Ureter (tissue), 1 donor: ENCODE results near the gene EFNB3. TPM values are rescaled to one million over a fixed set of nuclear protein-coding genes. Genes with fewer than 3 reads are reported as not detected.

Experiments
- DNase-seq: peaks from one replicate; pipeline ENCODE4 v3.0.0-alpha.2; 2020; ENCODE audit warnings: low spot score
- total RNA-seq: library from RNA; stranded (reverse); gene quantifications from one replicate; pipeline ENCODE4 v1.2.4, GENCODE V29; 2023
- donor health status: DM: yes; HTN: yes; CAD: no.

The EFNB3 gene, protein sequence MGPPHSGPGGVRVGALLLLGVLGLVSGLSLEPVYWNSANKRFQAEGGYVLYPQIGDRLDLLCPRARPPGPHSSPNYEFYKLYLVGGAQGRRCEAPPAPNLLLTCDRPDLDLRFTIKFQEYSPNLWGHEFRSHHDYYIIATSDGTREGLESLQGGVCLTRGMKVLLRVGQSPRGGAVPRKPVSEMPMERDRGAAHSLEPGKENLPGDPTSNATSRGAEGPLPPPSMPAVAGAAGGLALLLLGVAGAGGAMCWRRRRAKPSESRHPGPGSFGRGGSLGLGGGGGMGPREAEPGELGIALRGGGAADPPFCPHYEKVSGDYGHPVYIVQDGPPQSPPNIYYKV
- 2.3 TPM for total RNA-seq

DNA sequence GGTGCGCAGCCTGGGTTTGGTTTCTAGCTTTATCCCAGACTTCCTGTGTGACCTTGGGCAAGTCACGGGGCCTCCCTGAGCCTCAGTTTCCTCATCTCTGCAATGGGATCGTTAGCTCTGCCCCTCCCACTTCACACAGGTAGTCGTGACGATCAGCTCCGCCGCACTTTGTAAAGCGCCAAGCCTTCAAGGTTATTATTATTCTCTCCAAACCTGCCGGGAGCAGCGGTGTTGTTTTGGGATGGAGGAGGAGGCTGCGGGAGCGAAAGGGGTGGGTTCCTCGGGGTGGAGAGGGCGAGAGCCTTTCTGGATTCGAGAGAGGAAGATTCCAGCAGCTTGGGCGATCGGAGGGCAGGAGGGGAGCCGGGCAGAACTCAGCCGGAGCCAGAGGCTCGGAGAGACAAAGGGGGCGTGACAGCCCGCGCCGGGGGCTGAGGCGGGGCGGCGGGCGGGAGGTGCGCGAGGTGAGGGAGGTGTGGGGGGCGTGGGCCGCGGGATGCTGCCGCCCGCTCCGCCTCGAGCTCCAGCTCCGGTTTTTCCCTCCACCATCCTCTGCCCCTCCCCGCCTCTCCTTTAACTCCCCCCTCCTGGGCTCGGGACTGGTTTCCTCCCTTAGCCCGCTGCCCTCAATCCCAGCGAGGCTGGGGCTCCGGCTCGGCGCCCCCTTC is at the start of gene EFNB3:
EFNB3 (plus strand) TSS at position 602 of the 668 bp plus-strand sequence. CDS start 397 bp downstream, outside the sequence.
- no peak for DNase-seq

DNA sequence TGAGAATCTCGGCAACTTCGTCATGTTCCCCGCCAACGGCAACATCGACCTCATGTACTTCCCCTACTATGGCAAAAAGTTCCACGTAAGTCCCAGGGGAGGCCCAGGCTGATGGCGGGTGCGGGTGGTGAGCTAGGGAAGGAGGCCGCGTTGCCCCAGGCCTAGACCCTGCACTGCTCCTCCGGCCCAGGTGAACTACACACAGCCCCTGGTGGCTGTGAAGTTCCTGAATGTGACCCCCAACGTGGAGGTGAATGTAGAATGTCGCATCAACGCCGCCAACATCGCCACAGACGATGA is 49.5 kb upstream of the EFNB3 start:
- DNase-seq: no peak

DNA sequence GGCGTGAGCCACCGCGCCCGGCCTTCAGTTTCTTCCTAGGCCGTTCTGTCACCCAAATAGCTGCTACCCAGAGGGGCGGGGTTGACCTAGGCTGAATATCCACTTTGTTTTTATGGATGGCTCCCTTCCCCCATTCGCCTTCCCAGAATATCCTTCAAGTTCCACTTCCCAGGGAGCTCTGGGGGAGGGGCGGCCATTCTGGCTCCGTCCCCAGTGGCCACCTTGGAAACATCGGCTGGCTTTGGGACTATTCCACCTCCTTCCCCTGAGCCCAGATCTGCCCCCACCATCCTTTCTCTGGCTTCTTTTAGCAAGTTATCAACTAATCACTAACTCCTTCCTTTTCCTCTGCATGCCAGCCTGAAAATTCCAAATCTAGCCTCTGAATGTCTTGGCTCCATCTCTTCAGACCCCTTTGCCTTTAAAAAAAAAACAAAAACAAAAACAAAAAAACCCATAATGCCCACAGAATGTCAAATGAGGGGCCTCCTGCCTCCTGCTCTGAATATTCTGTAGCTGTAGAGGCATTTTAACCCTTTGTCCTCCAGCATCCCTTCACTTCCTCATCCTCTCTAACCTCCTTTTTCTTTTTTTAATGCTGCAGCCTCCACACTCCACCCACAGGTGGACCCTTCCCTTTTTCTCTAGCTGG is 47.9 kb upstream of the EFNB3 start:
- peak; percentile 58 for DNase-seq

DNA sequence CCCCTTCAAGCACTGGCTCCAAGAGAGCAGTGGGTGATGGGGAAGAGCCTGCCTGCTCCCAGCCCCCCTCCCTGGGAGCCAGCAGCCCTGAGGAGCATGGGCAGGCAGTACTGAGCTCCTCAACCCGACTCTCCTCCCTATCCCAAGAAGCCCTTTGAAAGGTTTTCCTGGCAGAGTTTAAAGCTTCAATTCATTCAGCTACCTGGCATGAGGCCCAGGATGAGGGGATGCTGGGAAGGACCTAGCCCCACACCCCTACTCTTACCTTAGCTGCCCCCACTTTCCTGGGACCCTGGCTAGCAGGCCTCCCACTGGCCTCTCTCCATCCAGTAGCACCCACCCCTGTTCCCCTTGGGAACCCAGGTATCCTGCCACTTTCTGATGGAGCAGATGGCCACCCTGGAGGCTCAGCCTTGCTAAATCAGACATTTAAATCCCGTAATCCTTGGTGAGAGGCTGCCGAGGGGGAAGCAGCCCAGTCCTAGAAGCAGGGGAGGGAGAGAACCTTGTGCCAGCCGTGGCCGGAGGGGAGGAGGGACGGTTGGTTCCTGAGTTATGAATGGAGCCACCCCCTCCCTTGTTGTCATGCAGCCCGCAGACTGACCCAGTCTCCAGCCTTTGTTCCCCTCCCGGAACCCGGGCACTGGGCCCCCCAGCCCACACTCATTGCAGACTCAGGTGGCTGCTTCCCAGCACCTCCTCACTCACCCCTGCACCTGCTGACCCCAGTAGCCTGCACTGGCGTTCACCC is 37.2 kb upstream of the EFNB3 start:
- no peak for DNase-seq

DNA sequence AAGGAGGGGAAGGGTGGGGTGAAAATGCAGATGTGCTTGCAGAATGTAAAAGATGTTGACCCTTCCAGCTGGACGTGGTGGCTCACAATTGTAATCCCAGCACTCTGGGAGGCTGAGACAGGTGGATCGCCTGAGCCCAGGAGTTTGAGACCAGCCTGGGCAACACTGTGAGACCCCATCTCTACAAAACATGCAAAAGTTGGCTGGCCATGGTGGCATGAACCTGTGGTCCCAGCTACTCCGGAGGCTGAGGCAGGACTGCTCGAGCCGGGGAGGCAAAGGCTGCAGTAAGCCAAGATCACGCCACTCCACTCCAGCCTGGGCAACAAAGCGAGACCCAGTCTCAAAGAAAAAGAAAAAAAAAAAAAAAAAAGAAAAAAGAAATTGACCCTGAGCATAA is 36.5 kb upstream of the EFNB3 start:
- DNase-seq: no peak

DNA sequence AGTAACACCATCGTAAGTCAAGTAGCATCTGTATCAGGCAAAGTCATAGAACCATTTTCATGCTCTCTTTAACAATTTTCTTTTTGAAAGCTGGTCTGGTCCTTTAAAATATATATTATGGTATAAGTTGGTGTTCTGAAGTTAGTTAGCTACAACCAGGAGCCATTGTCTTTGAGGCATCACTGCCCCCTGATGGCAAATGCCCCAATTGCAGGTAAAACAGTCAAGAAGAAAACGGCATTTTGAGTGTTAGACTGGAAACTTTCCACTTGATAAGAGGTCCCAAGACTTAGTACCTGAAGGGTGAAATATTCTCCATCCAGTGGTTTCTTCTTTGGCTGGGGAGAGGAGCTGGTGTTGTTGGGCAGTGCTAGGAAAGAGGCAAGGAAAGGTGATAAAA is 31.8 kb upstream of the EFNB3 start:
- no peak for DNase-seq

DNA sequence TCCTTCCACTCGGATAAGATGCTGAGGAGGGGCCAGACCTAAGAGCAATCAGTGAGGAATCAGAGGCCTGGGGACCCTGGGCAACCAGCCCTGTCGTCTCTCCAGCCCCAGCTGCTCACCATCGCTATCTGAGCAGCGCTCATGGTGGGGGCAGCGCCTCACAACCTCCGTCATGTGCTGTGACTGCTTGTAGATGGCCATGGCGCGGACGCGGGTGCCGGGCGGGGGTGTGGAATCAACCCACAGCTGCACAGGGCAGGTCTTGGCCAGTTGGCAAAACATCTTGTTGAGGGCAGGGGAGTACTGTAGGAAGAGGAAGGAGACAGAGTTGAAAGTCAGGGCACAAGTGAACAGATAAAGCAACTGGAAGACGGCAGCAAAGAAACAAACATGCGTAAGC is 30.1 kb upstream of the EFNB3 start:
- no peak for DNase-seq

DNA sequence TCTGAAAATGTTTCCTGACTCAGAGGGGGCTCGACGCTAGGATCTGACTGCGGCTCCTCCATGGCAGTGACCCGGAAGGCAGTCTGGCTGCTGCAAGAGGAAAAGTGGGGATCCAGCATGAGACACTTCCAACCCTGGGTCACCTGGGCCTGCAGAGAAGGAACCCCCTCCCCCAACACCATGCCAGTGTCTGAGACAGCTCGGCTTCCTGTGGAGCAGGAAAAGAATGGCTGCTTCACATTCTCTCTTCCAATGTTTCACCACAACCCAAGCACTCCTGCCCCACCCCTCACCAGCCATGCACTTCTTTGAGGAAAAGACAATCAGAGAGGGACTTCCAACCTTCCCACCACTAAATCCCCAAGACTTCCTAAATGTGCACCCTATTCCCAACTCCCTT is 28.5 kb upstream of the EFNB3 start:
- DNase-seq: no peak

DNA sequence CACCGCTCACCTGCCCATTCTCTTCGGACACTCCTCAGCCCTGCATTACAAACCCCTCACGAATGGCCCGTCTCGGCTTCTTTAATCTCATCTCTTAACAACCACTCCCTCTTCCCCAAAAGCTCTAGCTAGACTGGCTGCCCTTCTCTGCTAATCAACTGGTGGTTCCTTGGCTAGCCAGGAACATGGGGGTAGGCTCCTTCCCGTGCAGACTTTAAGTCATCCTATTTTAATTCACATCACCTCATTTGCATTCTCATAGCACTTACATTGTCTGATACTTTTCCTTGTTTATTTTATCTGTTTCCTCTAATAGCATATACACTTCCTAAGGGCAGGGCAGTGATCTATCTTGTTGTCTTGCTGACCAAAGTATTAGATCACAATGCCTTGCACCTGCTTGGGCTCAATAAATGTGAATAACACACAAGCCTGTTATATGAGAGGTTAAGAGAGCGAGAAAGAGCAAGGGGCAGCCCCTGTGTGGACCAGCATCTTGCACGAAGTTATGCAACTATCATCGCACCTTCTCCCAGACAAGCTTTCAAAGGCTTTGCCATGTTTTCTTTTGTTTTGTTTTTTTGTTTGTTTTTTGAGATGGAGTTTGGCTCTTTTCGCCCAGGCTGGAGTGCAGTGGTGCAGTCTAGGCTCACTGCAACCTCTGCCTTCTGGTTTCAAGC is 27.5 kb upstream of the EFNB3 start:
- DNase-seq: no peak

DNA sequence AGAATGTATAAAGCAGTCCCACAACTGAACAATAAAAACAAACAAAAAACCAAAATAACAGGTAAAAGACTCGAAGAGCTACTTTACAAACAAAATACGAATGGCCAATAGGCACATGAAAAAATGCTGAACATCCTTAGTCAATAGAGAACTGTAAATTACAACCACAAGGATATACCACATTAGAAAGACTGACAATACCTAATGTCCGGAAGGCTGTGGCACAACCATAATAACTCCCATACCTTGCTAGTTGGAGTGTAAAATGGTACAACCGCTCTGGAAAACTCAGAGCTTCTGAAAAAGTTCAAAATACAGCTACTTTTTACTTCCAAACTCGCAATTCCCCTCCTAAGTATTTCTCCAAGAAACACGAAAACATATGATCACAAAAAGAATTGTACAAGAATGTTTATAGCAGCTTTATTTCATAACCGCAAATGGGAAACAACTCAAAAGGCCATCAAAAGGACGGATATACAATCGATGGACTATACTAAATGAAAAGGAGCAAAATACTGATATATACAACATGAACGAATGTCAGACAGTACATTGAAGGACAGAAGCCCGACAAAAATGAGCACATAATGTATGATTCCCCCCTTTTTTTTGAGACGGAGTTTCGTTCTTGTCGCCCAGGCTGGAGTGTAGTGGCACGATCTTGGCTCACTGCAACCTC is 20.0 kb upstream of the EFNB3 start:
- no peak for DNase-seq

DNA sequence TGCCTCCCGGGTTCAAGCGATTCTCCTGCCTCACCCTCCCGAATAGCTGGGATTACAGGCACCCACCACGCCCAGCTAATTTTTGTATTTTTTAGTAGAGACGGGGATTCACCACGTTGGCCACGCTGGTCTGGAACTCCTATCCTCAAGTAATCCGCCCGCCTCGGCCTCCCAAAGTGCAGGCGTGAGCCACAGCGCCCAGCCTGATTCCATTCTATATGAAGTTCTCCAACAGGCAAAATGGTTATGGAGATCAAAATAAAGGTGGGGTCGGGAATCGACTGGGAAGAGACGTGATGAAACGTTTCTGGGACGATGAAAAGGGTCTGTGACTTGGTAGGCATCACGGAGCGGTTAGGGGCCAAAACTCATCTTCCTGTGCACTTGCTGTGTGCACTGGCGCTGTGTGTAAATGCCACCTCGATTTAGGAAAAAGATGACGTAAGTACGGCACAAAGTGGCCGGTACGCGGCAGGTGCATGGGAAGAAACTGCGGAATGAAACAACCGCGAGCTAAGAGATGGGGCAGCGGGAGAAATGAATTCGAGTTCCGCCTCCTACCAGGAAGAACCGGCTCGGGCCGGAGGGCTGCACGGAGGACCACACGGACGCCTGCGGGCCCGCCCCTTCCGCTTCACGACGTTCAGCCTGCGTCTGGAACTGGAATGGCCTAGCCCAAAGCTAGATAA is 19.3 kb upstream of the EFNB3 start:
- DNase-seq: peak; percentile 96

DNA sequence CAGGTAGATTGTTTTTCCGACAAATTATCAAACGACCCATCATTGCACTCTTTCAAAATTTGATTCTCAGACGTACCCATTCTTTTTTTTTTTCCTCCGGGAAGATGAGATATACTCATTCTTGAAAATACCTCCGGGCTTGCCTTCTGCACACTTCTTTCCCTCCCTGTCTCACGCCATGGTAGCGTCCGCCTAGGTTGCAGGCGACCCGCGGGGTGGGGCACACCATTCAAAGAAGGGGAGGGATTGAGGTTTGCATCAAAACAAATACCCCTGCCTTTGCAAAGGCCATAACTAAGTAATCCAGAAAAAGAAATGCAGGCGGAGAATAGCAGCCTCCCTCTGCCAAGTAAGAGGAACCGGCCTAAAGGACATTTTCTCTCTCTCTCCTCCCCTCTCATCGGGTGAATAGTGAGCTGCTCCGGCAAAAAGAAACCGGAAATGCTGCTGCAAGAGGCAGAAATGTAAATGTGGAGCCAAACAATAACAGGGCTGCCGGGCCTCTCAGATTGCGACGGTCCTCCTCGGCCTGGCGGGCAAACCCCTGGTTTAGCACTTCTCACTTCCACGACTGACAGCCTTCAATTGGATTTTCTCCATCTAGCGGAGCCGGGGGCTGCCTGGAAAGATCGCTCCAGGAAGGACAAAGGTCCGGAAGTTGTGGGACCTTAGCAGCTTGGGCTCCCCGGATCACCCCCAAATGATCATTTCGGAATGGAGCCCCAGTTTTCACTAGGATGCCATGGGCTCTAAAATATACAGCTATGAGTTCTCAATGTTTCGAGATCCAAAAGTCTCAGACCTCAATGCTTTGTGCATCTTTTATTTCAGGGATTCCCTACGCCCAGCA is 18.6 kb upstream of the EFNB3 start:
- peak; percentile 84 for DNase-seq

DNA sequence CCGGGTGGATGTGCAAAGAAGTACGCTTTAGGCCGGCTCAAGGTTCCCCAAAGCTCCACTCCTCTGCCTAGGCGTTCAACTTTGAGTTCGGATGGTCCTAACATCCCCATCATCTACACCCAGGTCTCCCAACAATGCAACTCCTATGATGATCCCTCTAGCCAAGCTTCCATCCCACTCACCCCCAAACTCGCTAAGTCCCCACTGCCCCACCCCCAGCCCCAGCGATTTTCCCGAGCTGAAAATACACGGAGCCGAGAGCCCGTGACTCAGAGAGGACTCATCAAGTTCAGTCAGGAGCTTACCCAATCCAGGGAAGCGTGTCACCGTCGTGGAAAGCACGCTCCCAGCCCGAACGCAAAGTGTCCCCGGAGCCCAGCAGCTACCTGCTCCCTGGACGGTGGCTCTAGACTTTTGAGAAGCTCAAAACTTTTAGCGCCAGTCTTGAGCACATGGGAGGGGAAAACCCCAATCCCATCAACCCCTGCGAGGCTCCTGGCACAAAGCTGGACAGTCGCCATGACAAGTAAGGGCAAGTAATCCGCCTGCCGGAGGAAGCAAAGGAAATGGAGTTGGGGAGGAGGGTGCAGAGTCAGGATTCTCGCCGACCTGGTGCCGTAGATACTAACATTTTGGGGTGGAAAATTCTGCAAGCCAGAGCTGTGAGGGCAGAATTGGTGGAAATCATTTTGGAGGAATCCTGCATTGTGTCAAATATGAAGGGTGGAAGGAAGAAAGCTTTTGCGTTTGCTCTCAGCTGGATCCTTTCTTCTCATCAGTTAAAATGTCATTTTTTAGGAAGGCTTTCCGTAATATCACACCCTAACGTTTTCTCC is 17.7 kb upstream of the EFNB3 start, which contains the start of gene TP53:
TP53 (minus strand) TSS at position 419 of the 836 bp plus-strand sequence. CDS start 10,896 bp downstream, outside the sequence.
- DNase-seq: peak; percentile 93

DNA sequence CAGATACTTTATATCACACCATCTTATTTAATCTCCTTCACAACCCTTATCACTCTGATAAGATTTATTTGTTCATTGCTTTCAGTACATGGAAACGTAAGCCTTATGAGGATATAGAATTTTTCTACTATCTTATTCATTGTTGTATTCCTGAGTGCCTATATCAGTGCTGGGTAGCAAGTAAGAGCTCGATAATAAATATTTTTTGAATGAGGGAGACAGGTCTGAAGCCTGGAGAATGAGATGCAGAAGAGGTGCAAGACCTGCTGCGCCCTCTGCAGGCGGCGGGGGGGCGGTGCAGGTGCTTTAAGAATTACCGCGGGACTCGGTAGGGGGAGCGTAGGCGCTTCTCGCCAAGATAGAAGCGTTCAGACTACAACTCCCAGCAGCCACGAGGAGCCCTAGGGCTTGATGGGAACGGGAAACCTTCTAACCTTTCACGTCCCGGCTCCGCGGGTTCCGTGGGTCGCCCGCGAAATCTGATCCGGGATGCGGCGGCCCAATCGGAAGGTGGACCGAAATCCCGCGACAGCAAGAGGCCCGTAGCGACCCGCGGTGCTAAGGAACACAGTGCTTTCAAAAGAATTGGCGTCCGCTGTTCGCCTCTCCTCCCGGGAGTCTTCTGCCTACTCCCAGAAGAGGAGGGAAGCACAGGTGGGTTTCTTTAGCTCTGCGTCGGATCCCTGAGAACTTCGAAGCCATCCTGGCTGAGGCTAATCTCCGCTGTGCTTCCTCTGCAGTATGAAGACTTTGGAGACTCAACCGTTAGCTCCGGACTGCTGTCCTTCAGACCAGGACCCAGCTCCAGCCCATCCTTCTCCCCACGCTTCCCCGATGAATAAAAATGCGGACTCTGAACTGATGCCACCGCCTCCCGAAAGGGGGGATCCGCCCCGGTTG is 16.8 kb upstream of the EFNB3 start, which contains the start of gene WRAP53:
WRAP53 (plus strand) TSS at position 570 of the 900 bp plus-strand sequence; CDS start at position 742, 172 bp downstream.
- peak; percentile 98 for DNase-seq

DNA sequence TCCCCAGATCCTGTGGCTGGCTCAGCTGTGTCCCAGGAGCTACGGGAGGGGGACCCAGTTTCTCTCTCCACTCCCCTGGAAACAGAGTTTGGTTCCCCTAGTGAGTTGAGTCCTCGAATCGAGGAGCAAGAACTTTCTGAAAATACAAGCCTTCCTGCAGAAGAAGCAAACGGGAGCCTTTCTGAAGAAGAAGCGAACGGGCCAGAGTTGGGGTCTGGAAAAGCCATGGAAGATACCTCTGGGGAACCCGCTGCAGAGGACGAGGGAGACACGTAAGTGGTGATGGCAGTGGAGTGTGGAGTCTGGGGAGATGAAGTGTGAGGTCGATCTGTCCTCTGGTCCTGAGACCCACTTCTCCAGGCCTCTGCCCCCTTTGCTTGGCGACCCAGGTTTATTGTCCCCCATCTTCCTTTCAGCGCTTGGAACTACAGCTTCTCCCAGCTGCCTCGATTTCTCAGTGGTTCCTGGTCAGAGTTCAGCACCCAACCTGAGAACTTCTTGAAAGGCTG is 16.1 kb upstream of the EFNB3 start:
- no peak for DNase-seq

DNA sequence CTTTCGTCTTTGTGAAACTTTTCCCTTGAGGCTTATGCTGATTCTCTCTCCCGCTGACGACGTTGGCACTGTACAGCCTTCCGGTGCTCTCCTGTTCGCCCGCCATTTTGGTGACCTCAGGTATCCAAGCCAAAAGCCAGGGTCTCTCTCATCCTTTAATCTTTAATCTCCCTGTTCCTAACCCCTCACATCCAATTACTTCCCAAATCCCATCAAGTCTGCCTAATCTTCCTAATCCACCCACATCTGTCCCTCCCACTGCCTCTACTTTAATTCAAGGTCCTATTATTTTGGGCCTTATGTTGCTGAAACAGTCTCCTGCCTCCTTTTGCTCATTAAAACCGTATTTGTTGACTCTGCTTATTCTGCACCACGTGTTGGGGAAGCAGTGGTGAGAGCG is 9.4 kb upstream of the EFNB3 start:
- no peak for DNase-seq
